Gastrocnemius medialis (tissue), 4 donors: ENCODE measurements around the gene UROC1.

Experiments
- POLR2A ChIP-seq, 2 donors: fragments of 450-650 bp; IDR thresholded peaks; one replicate each; pipeline ENCODE4 v1.6.1; 2017; ENCODE audit warnings: antibody characterized with exemption in 2 of 2, mild to moderate bottlenecking in 2 of 2, moderate library complexity in 2 of 2
- TF ChIP-seq, protein P1 (sequence below), 5 experiments: fragments of 450-650 bp in 3 of 5; fragments of 200-600 bp in 2 of 5; sonication (generic) in 2 of 5; IDR thresholded peaks in 4 of 5; conservative IDR thresholded peaks in 1 of 5; 1 replicate in 4 of 5; 2 replicates in 1 of 5; pipeline ENCODE4 v1.5.1; 2016 to 2019; ENCODE audit warnings: antibody characterized with exemption in 5 of 5, mild to moderate bottlenecking in 3 of 5, moderate library complexity in 3 of 5

- no peak for TF ChIP-seq POLR2A (IDR thresholded peaks at IDR 0.05)
- TF ChIP-seq, protein P1, sequence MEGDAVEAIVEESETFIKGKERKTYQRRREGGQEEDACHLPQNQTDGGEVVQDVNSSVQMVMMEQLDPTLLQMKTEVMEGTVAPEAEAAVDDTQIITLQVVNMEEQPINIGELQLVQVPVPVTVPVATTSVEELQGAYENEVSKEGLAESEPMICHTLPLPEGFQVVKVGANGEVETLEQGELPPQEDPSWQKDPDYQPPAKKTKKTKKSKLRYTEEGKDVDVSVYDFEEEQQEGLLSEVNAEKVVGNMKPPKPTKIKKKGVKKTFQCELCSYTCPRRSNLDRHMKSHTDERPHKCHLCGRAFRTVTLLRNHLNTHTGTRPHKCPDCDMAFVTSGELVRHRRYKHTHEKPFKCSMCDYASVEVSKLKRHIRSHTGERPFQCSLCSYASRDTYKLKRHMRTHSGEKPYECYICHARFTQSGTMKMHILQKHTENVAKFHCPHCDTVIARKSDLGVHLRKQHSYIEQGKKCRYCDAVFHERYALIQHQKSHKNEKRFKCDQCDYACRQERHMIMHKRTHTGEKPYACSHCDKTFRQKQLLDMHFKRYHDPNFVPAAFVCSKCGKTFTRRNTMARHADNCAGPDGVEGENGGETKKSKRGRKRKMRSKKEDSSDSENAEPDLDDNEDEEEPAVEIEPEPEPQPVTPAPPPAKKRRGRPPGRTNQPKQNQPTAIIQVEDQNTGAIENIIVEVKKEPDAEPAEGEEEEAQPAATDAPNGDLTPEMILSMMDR (IDR thresholded peaks at IDR 0.05 in 4 of 5, conservative IDR thresholded peaks at IDR 0.05 in 1 of 5), result no peak
These were observed 29.4 kb downstream of the UROC1 start for GRCh38 chr3:126488185-126488584.
